ENCODE data around the gene ZNF486. TPM values are rescaled to one million over a fixed set of nuclear protein-coding genes. Genes with fewer than 3 reads are reported as not detected.

ZNF486 gene
- 9.7 TPM for total RNA-seq

DNA sequence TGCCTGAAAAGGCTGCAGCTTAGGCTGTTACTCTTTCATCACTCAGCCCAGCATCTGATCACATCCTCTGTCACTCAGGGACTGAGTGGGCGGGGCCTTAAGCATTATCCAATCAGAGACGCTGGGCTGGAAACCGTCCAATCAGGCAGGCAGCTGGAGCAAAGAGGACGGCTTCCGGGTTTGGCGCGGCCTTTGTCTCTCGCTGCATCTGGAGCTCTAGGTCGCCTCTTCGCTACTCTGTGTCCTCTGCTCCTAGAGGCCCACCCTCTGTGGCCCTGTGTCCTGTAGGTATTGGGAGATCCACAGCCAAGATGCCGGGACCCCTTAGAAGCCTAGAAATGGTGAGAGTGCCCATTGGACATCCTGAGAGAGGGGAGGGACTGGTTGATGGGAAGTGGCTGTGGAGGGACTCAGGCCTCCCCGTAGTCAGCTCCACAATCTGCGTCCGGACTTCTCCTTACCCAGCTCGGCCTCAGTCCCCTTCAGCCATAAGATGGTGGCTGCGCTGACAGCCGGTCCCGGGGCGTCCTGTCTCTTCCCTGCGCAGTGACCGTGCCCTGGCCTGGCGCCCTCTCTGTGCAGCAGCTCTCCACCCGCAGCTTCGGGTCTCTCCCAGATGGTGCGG, at the start of gene ZNF486:
Gene ZNF486 (plus strand): TSS at position 195 of the 625 bp plus-strand sequence. CDS start 117 bp downstream, at position 312.

Small RNA genes within 50 kb of the gene (small RNA-seq; reads per million reads assigned to genes)
- not detected for gene AC011447.4

Other genes with a start within 250 kb of the ZNF486 start
- 12.9 TPM for gene ZNF682, start 127.7 kb upstream of the ZNF486 start, total RNA-seq
- 3.9 TPM for gene ZNF90, start 89.2 kb upstream of the ZNF486 start, total RNA-seq